H1 (cell line): ENCODE results near the gene CDH22. TPM values are rescaled to one million over a fixed set of nuclear protein-coding genes. Genes with fewer than 3 reads are reported as not detected.

Experiments used
- CTCF ChIA-PET: fragments of 300-600 bp; sonication (Branson Sonifier 250); formaldehyde crosslinking; loops from one replicate; lab custom pipeline; 2021; ENCODE audit not compliant: partially characterized antibody; lab: Charles Lee
- POLR2A ChIA-PET: fragments of 300-600 bp; sonication (Branson Sonifier 250); formaldehyde crosslinking; loops from one replicate; lab custom pipeline; 2021; ENCODE audit warnings: inconsistent platforms; ENCODE audit not compliant: partially characterized antibody; lab: Charles Lee
- DNase-seq, 2 experiments: peaks; one replicate each; pipeline versions ENCODE4 v3.0.0 to v3.0.0-alpha.2; 2010 to 2022; ENCODE audit warnings: low spot score in 2 of 2, low read depth in 1 of 2, mixed read lengths in 1 of 2
- FAIRE-seq: peaks from 2 replicates; lab custom pipeline; 2011; peaks lifted over from hg19 to GRCh38; lab: Jason Lieb, UNC
- H2AFZ ChIP-seq: 2 replicates; pipeline ENCODE4 v1.8.1; 2012; ENCODE audit warnings: low read length, inconsistent platforms
- H2AK5ac ChIP-seq: 2 replicates; pipeline ENCODE4 v1.6.1; 2013; ENCODE audit warnings: low read depth, low read length
- H2BK120ac ChIP-seq: replicated peaks from 2 replicates; pipeline ENCODE3; 2013; ENCODE audit warnings: low read depth, low read length, inconsistent platforms
- H2BK12ac ChIP-seq: 2 replicates; pipeline ENCODE4 v1.6.1; 2013; ENCODE audit warnings: low read depth, low read length
- H2BK15ac ChIP-seq: 2 replicates; pipeline ENCODE4 v1.6.1; 2013; ENCODE audit warnings: low read length
- H2BK20ac ChIP-seq: 2 replicates; pipeline ENCODE4 v1.6.1; 2013; ENCODE audit warnings: low read length
- H2BK5ac ChIP-seq: 2 replicates; pipeline ENCODE4 v1.6.1; 2013; ENCODE audit warnings: low read depth, low read length
- H3K14ac ChIP-seq: 2 replicates; pipeline ENCODE4 v1.6.1; 2013; ENCODE audit warnings: inconsistent platforms; ENCODE audit not compliant: insufficient read length
- H3K18ac ChIP-seq: 2 replicates; pipeline ENCODE4 v1.6.1; 2013; ENCODE audit warnings: low read length; ENCODE audit errors: extremely low read depth
- H3K23ac ChIP-seq: 2 replicates; pipeline ENCODE4 v1.6.1; 2013; ENCODE audit warnings: inconsistent platforms; ENCODE audit not compliant: insufficient read length
- H3K23me2 ChIP-seq: 2 replicates; pipeline ENCODE4 v1.6.1; 2013; ENCODE audit warnings: low read depth, low read length
- H3K27ac ChIP-seq: 2 replicates; pipeline ENCODE4 v1.6.1; 2011; ENCODE audit warnings: low read depth, low read length, inconsistent platforms
- H3K27me3 ChIP-seq, 4 experiments: replicated peaks in 1 of 4; 1 replicate in 1 of 4; 2 replicates in 3 of 4; pipeline versions ENCODE4 v1.6.1 to v1.8.1; 2011 to 2013; ENCODE audit warnings: low read length in 3 of 4, mild to moderate bottlenecking in 3 of 4, inconsistent platforms in 2 of 4, mixed read lengths in 2 of 4, moderate library complexity in 1 of 4; ENCODE audit not compliant: control insufficient read depth in 3 of 4, insufficient read depth in 3 of 4; ENCODE audit errors: extremely low read depth in 1 of 4
- H3K36me3 ChIP-seq, 4 experiments: 2 replicates each; pipeline versions ENCODE4 v1.6.1 to v1.8.1; 2011 to 2013; ENCODE audit warnings: mild to moderate bottlenecking in 4 of 4, low read length in 3 of 4, moderate library complexity in 2 of 4, control low read depth in 1 of 4, inconsistent platforms in 1 of 4; ENCODE audit not compliant: insufficient read depth in 4 of 4, control insufficient read depth in 2 of 4
- H3K4ac ChIP-seq: replicated peaks from 2 replicates; pipeline ENCODE3; 2013; ENCODE audit warnings: low read length, low read depth, mixed read lengths, inconsistent platforms; ENCODE audit not compliant: insufficient read length
- H3K4me1 ChIP-seq, 4 experiments: replicated peaks in 1 of 4; 1 replicate in 1 of 4; 2 replicates in 3 of 4; pipeline versions ENCODE4 v1.6.1 to v1.8.1; 2011 to 2013; ENCODE audit warnings: low read length in 3 of 4, inconsistent platforms in 2 of 4, mixed read lengths in 1 of 4; ENCODE audit not compliant: insufficient read depth in 4 of 4, control insufficient read depth in 3 of 4
- H3K4me2 ChIP-seq, 2 experiments: 2 replicates each; pipeline versions ENCODE4 v1.6.1 to v1.8.1; 2011 to 2013; ENCODE audit warnings: low read depth in 2 of 2, low read length in 2 of 2, control low read depth in 1 of 2, inconsistent platforms in 1 of 2, mild to moderate bottlenecking in 1 of 2; ENCODE audit not compliant: insufficient read depth in 1 of 2
- H3K4me3 ChIP-seq, 4 experiments: fragments of 200-600, 300-600 bp in 1 of 4; sonication (generic), shearing (Covaris generic), sonication (Bioruptor Twin) in 1 of 4; 2 replicates each; pipeline versions ENCODE4 v1.5.1 to v1.8.1; 2011 to 2016; ENCODE audit warnings: low read length in 4 of 4, low read depth in 3 of 4, control low read depth in 2 of 4, inconsistent platforms in 2 of 4, mild to moderate bottlenecking in 2 of 4, mixed read lengths in 1 of 4, moderate library complexity in 1 of 4; ENCODE audit not compliant: insufficient read depth in 2 of 4; ENCODE audit errors: extremely low read depth in 1 of 4
- H3K56ac ChIP-seq: replicated peaks from 2 replicates; pipeline ENCODE3; 2013; ENCODE audit warnings: low read depth, mild to moderate bottlenecking, mixed read lengths, low read length, inconsistent platforms; ENCODE audit not compliant: insufficient read length
- H3K79me1 ChIP-seq: 2 replicates; pipeline ENCODE4 v1.6.1; 2013; ENCODE audit warnings: low read depth, low read length, control low read depth
- H3K79me2 ChIP-seq, 2 experiments: 2 replicates each; pipeline versions ENCODE4 v1.6.1 to v1.8.1; 2012 to 2013; ENCODE audit warnings: low read length in 2 of 2, mild to moderate bottlenecking in 2 of 2, inconsistent platforms in 1 of 2; ENCODE audit not compliant: insufficient read depth in 2 of 2, control insufficient read depth in 1 of 2
- H3K9ac ChIP-seq, 4 experiments: replicated peaks in 1 of 4; 1 replicate in 1 of 4; 2 replicates in 3 of 4; pipeline versions ENCODE4 v1.6.1 to v1.8.1; 2011 to 2013; ENCODE audit warnings: low read depth in 3 of 4, low read length in 3 of 4, control low read depth in 2 of 4, mild to moderate bottlenecking in 2 of 4, moderate library complexity in 2 of 4, inconsistent platforms in 1 of 4; ENCODE audit errors: extremely low read depth in 1 of 4
- H3K9me3 ChIP-seq, 2 experiments: 2 replicates each; pipeline versions ENCODE4 v1.6.1 to v1.8.1; 2012 to 2013; ENCODE audit warnings: mild to moderate bottlenecking in 2 of 2, moderate library complexity in 2 of 2, control low read depth in 1 of 2, inconsistent platforms in 1 of 2, low read depth in 1 of 2, low read length in 1 of 2, mixed read lengths in 1 of 2; ENCODE audit not compliant: insufficient read depth in 2 of 2
- H4K20me1 ChIP-seq, 2 experiments: replicated peaks in 1 of 2; 2 replicates each; pipeline versions ENCODE3 to v1.8.1; 2011 to 2013; ENCODE audit warnings: inconsistent platforms in 2 of 2, low read length in 2 of 2, mild to moderate bottlenecking in 1 of 2; ENCODE audit not compliant: insufficient read depth in 2 of 2, control insufficient read depth in 1 of 2
- H4K5ac ChIP-seq: 2 replicates; pipeline ENCODE4 v1.6.1; 2013; ENCODE audit warnings: low read length, low read depth, mixed read lengths, inconsistent platforms; ENCODE audit not compliant: insufficient read length
- H4K8ac ChIP-seq: 2 replicates; pipeline ENCODE4 v1.8.0; 2013; ENCODE audit warnings: mild to moderate bottlenecking, moderate library complexity, low read length, inconsistent platforms; ENCODE audit not compliant: insufficient read depth; ENCODE audit errors: extremely low read depth
- H4K91ac ChIP-seq: replicated peaks from 2 replicates; pipeline ENCODE3; 2013; ENCODE audit warnings: low read length, mixed read lengths, inconsistent platforms; ENCODE audit not compliant: insufficient read length
- CBX8 ChIP-seq: fragments of 300-800, 300-1000 bp; sonication (generic); IDR thresholded peaks from 2 replicates; pipeline ENCODE4 v1.7.1; 2016; ENCODE audit warnings: low read depth, low read length, borderline replicate concordance
- CEBPB ChIP-seq: IDR thresholded peaks from 2 replicates; pipeline ENCODE4 v1.6.1; 2012; ENCODE audit warnings: low read depth, low read length
- E2F6 ChIP-seq: IDR thresholded peaks from 2 replicates; pipeline ENCODE4 v1.6.1; 2012; ENCODE audit warnings: inconsistent platforms
- JUN ChIP-seq: IDR thresholded peaks from 2 replicates; pipeline ENCODE4 v1.6.1; 2011; ENCODE audit warnings: low read depth, mild to moderate bottlenecking, improper control_type of control experiment, low read length
- JUND ChIP-seq: IDR thresholded peaks from 2 replicates; pipeline ENCODE4 v1.6.1; 2011; ENCODE audit warnings: mild to moderate bottlenecking, improper control_type of control experiment, low read length
- KDM4A ChIP-seq: IDR thresholded peaks from one replicate; pipeline ENCODE4 v1.7.1; 2012; ENCODE audit warnings: low read depth, mild to moderate bottlenecking, moderate library complexity, low read length, inconsistent platforms; ENCODE audit not compliant: severe bottlenecking
- MAFK ChIP-seq: IDR thresholded peaks from 2 replicates; pipeline ENCODE4 v1.6.1; 2012; ENCODE audit warnings: low read depth, mild to moderate bottlenecking, improper control_type of control experiment, low read length
- RBBP5 ChIP-seq: IDR thresholded peaks from 2 replicates; pipeline ENCODE4 v1.7.1; 2012; ENCODE audit warnings: low read depth, mild to moderate bottlenecking, inconsistent platforms, low read length, moderate library complexity, borderline replicate concordance
- RFX5 ChIP-seq: IDR thresholded peaks from 2 replicates; pipeline ENCODE4 v1.6.1; 2011; ENCODE audit warnings: low read depth, low read length, improper control_type of control experiment, borderline replicate concordance
- RNF2 ChIP-seq: fragments of 200-900, 300-1000 bp; sonication (generic); IDR thresholded peaks from 2 replicates; pipeline ENCODE4 v1.7.1; 2016; ENCODE audit warnings: borderline replicate concordance, low read depth, mild to moderate bottlenecking, antibody characterized with exemption, low read length; ENCODE audit not compliant: poor library complexity, severe bottlenecking; ENCODE audit errors: missing control alignments
- TCF12 ChIP-seq: IDR thresholded peaks from 2 replicates; pipeline ENCODE4 v1.6.1; 2011; ENCODE audit warnings: low read depth, mild to moderate bottlenecking, low read length
- TEAD4 ChIP-seq: IDR thresholded peaks from 2 replicates; pipeline ENCODE4 v1.6.1; 2012; ENCODE audit warnings: low read depth, low read length, inconsistent platforms, mixed read lengths
- ZNF274 ChIP-seq: IDR thresholded peaks from 2 replicates; pipeline ENCODE4 v1.7.0; 2012; ENCODE audit warnings: low read length, borderline replicate concordance; ENCODE audit errors: extremely low read depth
- WGBS, 2 experiments: shearing (Covaris generic) in 1 of 2; methylation state at CpG; one replicate each; pipeline versions ENCODE4 v1.1.6 to v1.1.7; 2013 to 2015; ENCODE audit warnings: low lambda C conversion rate in 2 of 2, mixed read lengths in 2 of 2, inconsistent platforms in 1 of 2, low coverage in 1 of 2, missing lambda C conversion rate in 1 of 2; ENCODE audit not compliant: insufficient replicate concordance in 2 of 2, insufficient coverage in 1 of 2, insufficient read length in 1 of 2; ENCODE audit errors: extremely low coverage in 1 of 2, missing lambda C conversion rate in 1 of 2; 5-methylcytosine and 5-hydroxymethylcytosine counted together
- polyA plus RNA-seq, 7 experiments: library from polyadenylated mRNA; depleted of rRNA in 3 of 7; stranded (reverse) in 5 of 7; unstranded in 2 of 7; fragments of >200 nt in 5 of 7; fragments of 200-250 nt in 2 of 7; gene quantifications; 1 replicate in 5 of 7; 2 replicates in 1 of 7; 4 replicates in 1 of 7; pipeline versions ENCODE4 v1.2.1 to v1.2.3, GENCODE V29; 2011 to 2013; ENCODE audit warnings: missing spikeins in 2 of 7, mixed read lengths in 2 of 7
- total RNA-seq: library from RNA; stranded (reverse); fragmentation: NEBNext Ultra II Directional; extraction: Animal tissue kit (Norgen Biotek cat#: 25700); gene quantifications from 2 replicates; pipeline ENCODE4 v1.2.1, GENCODE V29; 2021

The CDH22 gene
- total and polyA plus RNA-seq, 2 of the 8 experiments (the other 6 are each of a cell fraction or from before 2014, with no cell fraction given), result 0.35 to 0.39 TPM

- WGBS, 2 experiments, result 8% methylated on average over 4 of the region's 19 CpGs; no CpG with 5 or more reads in 1 of the 2 experiments
- no peak overlapping the region for H2AFZ ChIP-seq
- no peak overlapping the region for H4K5ac ChIP-seq
- H4K8ac ChIP-seq, result no peak overlapping the region
- H3K9me3 ChIP-seq, result no peaks in the 10 kb centered on the region
- H3K56ac ChIP-seq, result no peak overlapping the region
- no peak overlapping the region for H3K14ac ChIP-seq
- no peak overlapping the region for H2BK20ac ChIP-seq
- no peak overlapping the region for H4K91ac ChIP-seq
- no peak overlapping the region for H3K4ac ChIP-seq
- DNase-seq, result no peak
- no peak overlapping the region for H3K27ac ChIP-seq
- H4K20me1 ChIP-seq, result no peaks in the 10 kb centered on the region
- H3K36me3 ChIP-seq, result no peaks in the 10 kb centered on the region
- CTCF ChIA-PET, result interaction anchor here (0.6 to 2.5 kb wide), 7 partner anchors 12 to 118 kb away, joined by 3 to 11 read pairs (median 4); no protein-coding TSS in a partner anchor
- no peaks in the 10 kb centered on the region for H3K79me1 ChIP-seq
- H3K4me2 ChIP-seq, result peak overlapping the region; percentile 51 to 70
- H2BK15ac ChIP-seq, result no peak overlapping the region
- FAIRE-seq, result no peak
- H2AK5ac ChIP-seq, result no peak overlapping the region
- H3K4me1 ChIP-seq, result peaks cover 0 to 10% (median 7%) of the 10 kb centered on the region in 4 experiments; a peak in 5 of 7 replicates
- H3K9ac ChIP-seq, result no peak overlapping the region
- no peak overlapping the region for H2BK12ac ChIP-seq
- POLR2A ChIA-PET, result interaction anchor here (2.5 kb wide), 1 partner anchor 10 kb away, joined by 6 read pairs; no protein-coding TSS in a partner anchor
- H3K23me2 ChIP-seq, result peaks cover 6% of the 10 kb centered on the region; the same call in 1 of the 2 replicates
- H2BK120ac ChIP-seq, result no peak overlapping the region
- no peak overlapping the region for H3K18ac ChIP-seq
- no peak overlapping the region for H3K23ac ChIP-seq
- no peak overlapping the region for H2BK5ac ChIP-seq
- H3K27me3 ChIP-seq, result peaks cover 9 to 40% (median 29%) of the 10 kb centered on the region in 4 experiments
- H3K4me3 ChIP-seq, result peak overlapping the region; percentile 17 to 57 (median 20); a peak in 7 of 8 replicates
- no peaks in the 10 kb centered on the region for H3K79me2 ChIP-seq
- TF ChIP-seq KDM4A, result no peak
- peak; percentile 72; the same call in 1 of the 2 replicates for TF ChIP-seq RBBP5
- no peak for TF ChIP-seq ZNF274
- TF ChIP-seq RFX5, result no peak
- no peak for TF ChIP-seq TEAD4
- no peak for TF ChIP-seq JUN
- TF ChIP-seq E2F6, result no peak
- TF ChIP-seq RNF2, result no peak
- TF ChIP-seq CEBPB, result no peak
- TF ChIP-seq JUND, result no peak
- no peak for TF ChIP-seq MAFK
- no peak for TF ChIP-seq TCF12
- TF ChIP-seq CBX8, result no peak
Observed at GRCh38 chr20:46250772-46251171, 57.5 kb downstream of the CDH22 start.
